ENCODE data around the gene MORN5. TPM values are rescaled to one million over a fixed set of nuclear protein-coding genes. Genes with fewer than 3 reads are reported as not detected.

Gene MORN5
- polyA plus RNA-seq, 1 donor from 2014 or later, result not detected

DNA sequence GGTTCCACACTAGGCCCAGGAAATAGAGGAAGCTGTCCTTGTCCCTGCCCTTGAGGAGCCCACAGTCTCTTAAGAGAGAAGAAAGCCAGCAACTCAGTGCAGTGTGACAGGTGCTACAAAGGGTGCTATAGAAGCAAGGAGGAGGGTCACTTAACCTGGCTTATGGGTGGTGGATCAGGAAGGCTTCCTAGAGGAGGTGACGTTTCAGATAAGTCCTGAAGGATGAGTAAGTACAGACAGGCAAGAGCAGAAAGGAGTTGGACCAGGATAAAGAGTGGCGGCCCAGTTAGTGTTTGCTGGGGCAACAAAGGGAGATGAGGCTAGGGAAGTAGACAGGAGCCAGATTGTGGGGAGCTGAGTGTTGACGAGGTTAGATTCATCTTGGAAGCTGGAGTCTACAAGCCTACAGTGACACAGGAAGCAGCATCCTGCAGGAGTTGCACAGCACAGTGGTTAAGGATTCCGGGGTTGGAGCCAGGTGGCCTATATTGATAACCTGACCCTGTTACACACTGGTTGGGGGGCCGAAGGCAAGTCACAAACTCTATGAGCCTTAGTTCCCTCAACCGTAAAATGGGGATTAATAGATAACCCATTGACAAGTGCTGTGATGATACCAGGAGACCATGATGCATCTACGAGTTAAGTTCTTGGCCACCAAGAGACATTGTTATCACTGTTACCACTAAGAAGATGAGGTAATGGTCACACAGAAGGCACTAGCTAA is 74.5 kb downstream of the MORN5 start:
- Histone ChIP-seq H3K79me2 (replicated peaks; ENCODE audit: insufficient read depth, low read length) (no peaks in the 10 kb centered on the region), H3K36me3 (ENCODE audit: insufficient read depth, low read length) (no peaks in the 10 kb centered on the region), H3K4me3 (ENCODE audit: low read length) (no peak overlapping the region), H3K27me3 (ENCODE audit: insufficient read depth, low read depth, low read length) (peaks cover 51% of the 10 kb centered on the region), H3F3A (ENCODE audit: insufficient read depth, low read length, poor library complexity, severe bottlenecking) (no peaks in the 10 kb centered on the region), H3K27ac (ENCODE audit: low read length) (no peak overlapping the region), H3K9me2 (ENCODE audit: insufficient read depth, low read length) (no peaks in the 10 kb centered on the region), H4K20me1 (ENCODE audit: insufficient read depth) (no peaks in the 10 kb centered on the region), H2AFZ (ENCODE audit: low read depth, low read length) (no peak overlapping the region), H3K9me3 (ENCODE audit: low read length) (no peaks in the 10 kb centered on the region), H3K9ac (ENCODE audit: low read length) (no peak overlapping the region), H3K4me2 (ENCODE audit: low read length) (no peak overlapping the region)
- no peak for TF ChIP-seq EZH2 (IDR thresholded peaks at IDR 0.05; ENCODE audit: borderline replicate concordance, insufficient read depth, low read length, poor library complexity, severe bottlenecking)
- TF ChIP-seq TAF1 (IDR thresholded peaks at IDR 0.05; ENCODE audit: low read depth), result no peak
- no peak for TF ChIP-seq SMC3 (conservative IDR thresholded peaks at IDR 0.05; ENCODE audit: poor library complexity)
- TF ChIP-seq CTCF (IDR thresholded peaks at IDR 0.05; ENCODE audit: poor library complexity, severe bottlenecking), result no peak
- TF ChIP-seq RAD21 (conservative IDR thresholded peaks at IDR 0.05), result no peak
- TF ChIP-seq POLR2AphosphoS5 (IDR thresholded peaks at IDR 0.05), result no peak
- TF ChIP-seq, protein P1, sequence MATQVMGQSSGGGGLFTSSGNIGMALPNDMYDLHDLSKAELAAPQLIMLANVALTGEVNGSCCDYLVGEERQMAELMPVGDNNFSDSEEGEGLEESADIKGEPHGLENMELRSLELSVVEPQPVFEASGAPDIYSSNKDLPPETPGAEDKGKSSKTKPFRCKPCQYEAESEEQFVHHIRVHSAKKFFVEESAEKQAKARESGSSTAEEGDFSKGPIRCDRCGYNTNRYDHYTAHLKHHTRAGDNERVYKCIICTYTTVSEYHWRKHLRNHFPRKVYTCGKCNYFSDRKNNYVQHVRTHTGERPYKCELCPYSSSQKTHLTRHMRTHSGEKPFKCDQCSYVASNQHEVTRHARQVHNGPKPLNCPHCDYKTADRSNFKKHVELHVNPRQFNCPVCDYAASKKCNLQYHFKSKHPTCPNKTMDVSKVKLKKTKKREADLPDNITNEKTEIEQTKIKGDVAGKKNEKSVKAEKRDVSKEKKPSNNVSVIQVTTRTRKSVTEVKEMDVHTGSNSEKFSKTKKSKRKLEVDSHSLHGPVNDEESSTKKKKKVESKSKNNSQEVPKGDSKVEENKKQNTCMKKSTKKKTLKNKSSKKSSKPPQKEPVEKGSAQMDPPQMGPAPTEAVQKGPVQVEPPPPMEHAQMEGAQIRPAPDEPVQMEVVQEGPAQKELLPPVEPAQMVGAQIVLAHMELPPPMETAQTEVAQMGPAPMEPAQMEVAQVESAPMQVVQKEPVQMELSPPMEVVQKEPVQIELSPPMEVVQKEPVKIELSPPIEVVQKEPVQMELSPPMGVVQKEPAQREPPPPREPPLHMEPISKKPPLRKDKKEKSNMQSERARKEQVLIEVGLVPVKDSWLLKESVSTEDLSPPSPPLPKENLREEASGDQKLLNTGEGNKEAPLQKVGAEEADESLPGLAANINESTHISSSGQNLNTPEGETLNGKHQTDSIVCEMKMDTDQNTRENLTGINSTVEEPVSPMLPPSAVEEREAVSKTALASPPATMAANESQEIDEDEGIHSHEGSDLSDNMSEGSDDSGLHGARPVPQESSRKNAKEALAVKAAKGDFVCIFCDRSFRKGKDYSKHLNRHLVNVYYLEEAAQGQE (IDR thresholded peaks at IDR 0.05; ENCODE audit: borderline replicate concordance), result no peak
- TF ChIP-seq EP300 (conservative IDR thresholded peaks at IDR 0.05; ENCODE audit: poor library complexity, severe bottlenecking), result no peak
- no peak for TF ChIP-seq MXI1 (conservative IDR thresholded peaks at IDR 0.05; ENCODE audit: poor library complexity, severe bottlenecking)

GRCh38 chr9:122236681-122237080 is 77.0 kb downstream of the MORN5 start:
- no peaks in the 10 kb centered on the region for H4K20me1 ChIP-seq (ENCODE audit: insufficient read depth)
- H3K4me2 ChIP-seq (ENCODE audit: low read length), result no peak overlapping the region
- no peaks in the 10 kb centered on the region for H3F3A ChIP-seq (ENCODE audit: insufficient read depth, low read length, poor library complexity, severe bottlenecking)
- no peak overlapping the region for H3K4me3 ChIP-seq (ENCODE audit: low read length)
- no peaks in the 10 kb centered on the region for H3K9me2 ChIP-seq (ENCODE audit: insufficient read depth, low read length)
- H2AFZ ChIP-seq (ENCODE audit: low read depth, low read length), result no peak overlapping the region
- H3K9ac ChIP-seq (ENCODE audit: low read length), result no peak overlapping the region
- H3K9me3 ChIP-seq (ENCODE audit: low read length), result no peaks in the 10 kb centered on the region
- no peaks in the 10 kb centered on the region for H3K36me3 ChIP-seq (ENCODE audit: insufficient read depth, low read length)
- TF ChIP-seq, protein P1 (IDR thresholded peaks at IDR 0.05; ENCODE audit: borderline replicate concordance), result no peak
- TF ChIP-seq TAF1 (IDR thresholded peaks at IDR 0.05; ENCODE audit: low read depth) (no peak), EZH2 (IDR thresholded peaks at IDR 0.05; ENCODE audit: borderline replicate concordance, insufficient read depth, low read length, poor library complexity, severe bottlenecking) (no peak)
- no peak overlapping the region for H3K27ac ChIP-seq (ENCODE audit: low read length)
- no peaks in the 10 kb centered on the region for H3K79me2 ChIP-seq (replicated peaks; ENCODE audit: insufficient read depth, low read length)
- H3K27me3 ChIP-seq (ENCODE audit: insufficient read depth, low read depth, low read length), result peaks cover 26% of the 10 kb centered on the region

Data from neural cell (in vitro differentiated cells).